Tongue (tissue), 2 donors: ENCODE measurements around the gene TMEM176A. TPM values are rescaled to one million over a fixed set of nuclear protein-coding genes. Genes with fewer than 3 reads are reported as not detected.
A peak's percentile ranks its signal among the peaks of the same experiment; 100 is the strongest.
"Not testable (repeated sequence)": the region's sequence is repeated elsewhere in the genome, so short reads cannot be mapped to it uniquely, and the experiment has no call there.

ENCODE experiments used
- DNase-seq: peaks from one replicate; pipeline ENCODE4 v3.0.0-alpha.2; 2015
- total RNA-seq: library from RNA; depleted of rRNA; stranded (reverse); fragments of >200 nt; gene quantifications from one replicate; pipeline ENCODE4 v1.2.3, GENCODE V29; 2014

TMEM176A gene
- total RNA-seq = 13.6 TPM

GRCh38 chr7:150800581-150801241 lies at the start of gene TMEM176A:
TMEM176A (plus strand) TSS chr7:150800769; CDS start chr7:150801551, 782 bp downstream.
- no peak for DNase-seq

GRCh38 chr7:150751702-150752101 lies 48.9 kb upstream of the TMEM176A start:
- no peak for DNase-seq

- DNase-seq = no peak
These were observed 47.3 kb upstream of the TMEM176A start for GRCh38 chr7:150753239-150753638.

GRCh38 chr7:150753826-150754603 lies 46.6 kb upstream of the TMEM176A start:
- peak; percentile 30 for DNase-seq

- no peak for DNase-seq
These were observed 45.6 kb upstream of the TMEM176A start for GRCh38 chr7:150754951-150755350.

GRCh38 chr7:150755473-150756099 lies 45.0 kb upstream of the TMEM176A start:
- DNase-seq = no peak

- no peak for DNase-seq
These were observed 44.4 kb upstream of the TMEM176A start for GRCh38 chr7:150756166-150756565.

GRCh38 chr7:150756858-150757257 lies 43.7 kb upstream of the TMEM176A start:
- peak; percentile 50 for DNase-seq

- DNase-seq = no peak
These were observed 41.1 kb upstream of the TMEM176A start for GRCh38 chr7:150759479-150759878.

- DNase-seq = no peak
These were observed 34.2 kb upstream of the TMEM176A start for GRCh38 chr7:150766334-150766709.

GRCh38 chr7:150769768-150770167 lies 30.8 kb upstream of the TMEM176A start:
- no peak for DNase-seq

GRCh38 chr7:150774131-150774530 lies 26.4 kb upstream of the TMEM176A start:
- not testable (repeated sequence) for DNase-seq

GRCh38 chr7:150778014-150778737 lies 22.4 kb upstream of the TMEM176A start:
- DNase-seq = no peak

GRCh38 chr7:150778738-150779301 lies 21.7 kb upstream of the TMEM176A start:
- DNase-seq = peak; percentile 91

- DNase-seq = no peak
These were observed 20.3 kb upstream of the TMEM176A start for GRCh38 chr7:150780292-150780691.

- no peak for DNase-seq
These were observed 19.5 kb upstream of the TMEM176A start for GRCh38 chr7:150781103-150781502.

- no peak for DNase-seq
These were observed 18.6 kb upstream of the TMEM176A start for GRCh38 chr7:150781961-150782360.

- no peak for DNase-seq
These were observed 16.3 kb upstream of the TMEM176A start for GRCh38 chr7:150784120-150784736.

GRCh38 chr7:150784954-150785353 lies 15.6 kb upstream of the TMEM176A start:
- no peak for DNase-seq

- peak; percentile 71 for DNase-seq
These were observed 13.0 kb upstream of the TMEM176A start for GRCh38 chr7:150787321-150788281.
